IPS-15b (cell line): ENCODE measurements around the gene TNFRSF1A.
A peak's percentile ranks its signal among the peaks of the same experiment; 100 is the strongest.
"Not testable (repeated sequence)": the region's sequence is repeated elsewhere in the genome, so short reads cannot be mapped to it uniquely, and the experiment has no call there.

Experiments used
- H3K27me3 ChIP-seq: one replicate; pipeline ENCODE4 v1.6.1; 2013; ENCODE audit warnings: low read length; ENCODE audit not compliant: control insufficient read depth, insufficient read depth
- H3K36me3 ChIP-seq: one replicate; pipeline ENCODE4 v1.6.1; 2013; ENCODE audit warnings: low read length; ENCODE audit not compliant: control insufficient read depth, insufficient read depth
- H3K4me1 ChIP-seq: one replicate; pipeline ENCODE4 v1.6.1; 2013; ENCODE audit warnings: mild to moderate bottlenecking, low read length; ENCODE audit not compliant: control insufficient read depth, insufficient read depth
- H3K4me3 ChIP-seq: one replicate; pipeline ENCODE4 v1.5.1; 2013; ENCODE audit warnings: low read depth, low read length
- H3K9ac ChIP-seq: one replicate; pipeline ENCODE4 v1.6.1; 2013; ENCODE audit warnings: low read depth, mild to moderate bottlenecking, low read length
- H3K9me3 ChIP-seq: one replicate; pipeline ENCODE4 v1.6.1; 2013; ENCODE audit warnings: mild to moderate bottlenecking, low read length; ENCODE audit not compliant: control insufficient read depth, insufficient read depth

The TNFRSF1A gene

DNA sequence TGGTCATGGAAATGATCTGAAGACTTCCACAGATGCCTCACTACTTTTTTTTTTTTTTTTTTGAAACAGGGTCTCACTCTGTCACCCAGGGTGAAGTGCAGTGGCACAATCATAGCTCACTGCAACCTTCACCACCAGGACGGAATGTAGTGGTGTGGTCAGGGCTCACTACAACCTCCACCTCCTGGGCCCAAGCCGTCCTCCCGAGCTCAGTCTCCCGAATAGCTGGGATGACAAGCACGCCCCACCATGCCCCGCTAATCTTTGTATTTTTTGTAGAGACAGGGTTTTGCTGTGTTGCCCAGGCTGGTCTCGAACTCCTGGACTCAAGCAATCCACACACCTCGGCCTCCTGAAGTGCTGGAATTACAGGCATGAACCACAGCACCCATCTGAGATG is 3.3 kb downstream of the TNFRSF1A start:
- not testable (repeated sequence) for H3K4me3 ChIP-seq, H3K27me3 ChIP-seq, H3K9me3 ChIP-seq, H3K36me3 ChIP-seq, H3K9ac ChIP-seq
- H3K4me1 ChIP-seq: peaks cover 49% of the 10 kb centered on the region

DNA sequence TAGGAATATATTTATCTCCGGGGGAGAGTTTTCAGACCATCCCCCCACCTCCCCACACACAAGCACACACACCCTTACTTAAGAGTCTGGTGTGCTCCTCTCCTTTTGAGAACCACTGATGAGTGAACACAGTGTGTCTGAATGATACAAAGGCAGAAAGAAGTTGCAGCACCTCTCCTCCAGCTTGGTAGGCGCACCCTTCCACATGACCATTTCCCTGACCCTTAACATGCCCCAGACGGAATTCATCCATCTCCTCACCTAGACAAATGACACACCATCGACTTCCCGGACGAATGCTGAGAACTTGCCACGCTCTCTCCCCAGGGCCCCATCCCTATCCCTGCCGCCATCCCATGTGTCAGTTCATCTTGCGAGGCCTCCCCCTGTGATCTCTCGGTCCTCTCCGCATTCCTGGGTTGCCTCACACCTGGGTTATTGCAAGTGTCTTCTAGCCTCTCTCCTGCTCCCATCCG is 3.9 kb downstream of the TNFRSF1A start:
- H3K9me3 ChIP-seq: no peaks in the 10 kb centered on the region
- H3K4me3 ChIP-seq: no peak overlapping the region
- peaks cover 49% of the 10 kb centered on the region for H3K4me1 ChIP-seq
- peaks cover 11% of the 10 kb centered on the region for H3K36me3 ChIP-seq
- H3K27me3 ChIP-seq: no peaks in the 10 kb centered on the region
- H3K9ac ChIP-seq: no peak overlapping the region

- Histone ChIP-seq H3K27me3 (no peaks in the 10 kb centered on the region), H3K4me1 (peaks cover 43% of the 10 kb centered on the region), H3K4me3 (peak overlapping the region; percentile 48), H3K9me3 (no peaks in the 10 kb centered on the region), H3K36me3 (peaks cover 17% of the 10 kb centered on the region), H3K9ac (peak overlapping the region; percentile 93)
Measured at GRCh38 chr12:6336889-6337853, 4.7 kb downstream of the TNFRSF1A start.

DNA sequence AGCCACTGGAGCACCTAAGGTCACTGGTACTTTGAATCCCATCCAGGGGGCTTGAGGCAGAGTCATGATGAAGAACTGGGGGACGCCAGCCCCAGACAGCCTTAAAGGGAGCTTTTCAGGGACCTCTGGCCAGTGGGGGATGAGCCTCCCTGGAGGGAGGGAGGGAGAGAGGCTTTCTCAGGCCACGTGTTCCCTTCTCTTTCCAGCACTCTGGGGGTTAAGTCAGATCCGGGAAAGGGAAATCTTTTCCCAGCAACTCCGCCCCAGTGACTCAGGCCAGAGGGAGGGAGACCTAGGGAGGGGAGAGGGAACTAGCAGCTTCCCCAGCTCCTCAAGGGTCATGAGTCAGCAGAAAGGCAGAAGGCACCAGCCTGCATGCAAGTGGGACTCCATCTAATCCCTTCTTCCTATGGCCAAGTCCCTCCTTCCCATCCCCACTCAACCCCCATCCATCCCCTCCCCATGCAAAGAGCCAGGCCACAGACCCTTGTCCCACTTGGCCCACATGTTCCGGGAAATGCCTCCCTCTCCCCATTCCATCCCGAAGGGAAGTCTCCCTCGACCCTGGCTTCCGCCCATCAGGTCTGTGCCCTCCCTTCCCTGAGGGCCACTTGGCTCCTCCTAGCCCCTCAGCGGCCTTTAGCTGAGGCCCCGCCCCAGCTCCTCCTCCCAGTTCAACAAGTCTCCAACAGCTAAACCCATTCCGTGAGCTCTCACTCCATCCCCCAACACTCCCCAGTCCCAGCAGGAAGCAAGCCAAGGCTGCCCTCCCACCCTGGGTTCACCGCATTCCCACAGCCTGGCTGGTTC is 5.6 kb downstream of the TNFRSF1A start:
- Histone ChIP-seq H3K36me3 (peaks cover 18% of the 10 kb centered on the region), H3K4me3 (peak overlapping the region; percentile 48), H3K9me3 (no peaks in the 10 kb centered on the region), H3K27me3 (no peaks in the 10 kb centered on the region), H3K4me1 (peaks cover 41% of the 10 kb centered on the region), H3K9ac (peak overlapping the region; percentile 93)

GRCh38 chr12:6335451-6336078 is 6.3 kb downstream of the TNFRSF1A start:
- H3K27me3 ChIP-seq: no peaks in the 10 kb centered on the region
- peak overlapping the region; percentile 91 for H3K9ac ChIP-seq
- peak overlapping the region; percentile 48 for H3K4me3 ChIP-seq
- peaks cover 22% of the 10 kb centered on the region for H3K36me3 ChIP-seq
- no peaks in the 10 kb centered on the region for H3K9me3 ChIP-seq
- H3K4me1 ChIP-seq: peaks cover 39% of the 10 kb centered on the region

- Histone ChIP-seq H3K4me1 (peaks cover 39% of the 10 kb centered on the region), H3K27me3 (no peaks in the 10 kb centered on the region), H3K9me3 (no peaks in the 10 kb centered on the region), H3K36me3 (peaks cover 22% of the 10 kb centered on the region), H3K4me3 (no peak overlapping the region), H3K9ac (peak overlapping the region; percentile 91)
Measured at GRCh38 chr12:6334940-6335450, 6.9 kb downstream of the TNFRSF1A start.

GRCh38 chr12:6334359-6334758 is 7.5 kb downstream of the TNFRSF1A start:
- no peak overlapping the region for H3K9ac ChIP-seq
- H3K4me1 ChIP-seq: peaks cover 34% of the 10 kb centered on the region
- H3K27me3 ChIP-seq: no peaks in the 10 kb centered on the region
- no peak overlapping the region for H3K4me3 ChIP-seq
- no peaks in the 10 kb centered on the region for H3K9me3 ChIP-seq
- peaks cover 22% of the 10 kb centered on the region for H3K36me3 ChIP-seq

GRCh38 chr12:6333566-6333965 is 8.3 kb downstream of the TNFRSF1A start:
- H3K4me1 ChIP-seq: peaks cover 28% of the 10 kb centered on the region
- H3K27me3 ChIP-seq: no peaks in the 10 kb centered on the region
- no peak overlapping the region for H3K9ac ChIP-seq
- H3K36me3 ChIP-seq: peaks cover 24% of the 10 kb centered on the region
- no peak overlapping the region for H3K4me3 ChIP-seq
- no peaks in the 10 kb centered on the region for H3K9me3 ChIP-seq

- peaks cover 27% of the 10 kb centered on the region for H3K36me3 ChIP-seq
- H3K9me3 ChIP-seq: no peaks in the 10 kb centered on the region
- H3K27me3 ChIP-seq: no peaks in the 10 kb centered on the region
- no peak overlapping the region for H3K4me3 ChIP-seq
- peaks cover 22% of the 10 kb centered on the region for H3K4me1 ChIP-seq
- H3K9ac ChIP-seq: no peak overlapping the region
Measured at GRCh38 chr12:6333029-6333428, 8.8 kb downstream of the TNFRSF1A start.

- peaks cover 18% of the 10 kb centered on the region for H3K4me1 ChIP-seq
- H3K9me3 ChIP-seq: no peaks in the 10 kb centered on the region
- no peaks in the 10 kb centered on the region for H3K27me3 ChIP-seq
- H3K36me3 ChIP-seq: peaks cover 32% of the 10 kb centered on the region
- H3K9ac ChIP-seq: no peak overlapping the region
- no peak overlapping the region for H3K4me3 ChIP-seq
Measured at GRCh38 chr12:6332459-6332858, 9.4 kb downstream of the TNFRSF1A start.

DNA sequence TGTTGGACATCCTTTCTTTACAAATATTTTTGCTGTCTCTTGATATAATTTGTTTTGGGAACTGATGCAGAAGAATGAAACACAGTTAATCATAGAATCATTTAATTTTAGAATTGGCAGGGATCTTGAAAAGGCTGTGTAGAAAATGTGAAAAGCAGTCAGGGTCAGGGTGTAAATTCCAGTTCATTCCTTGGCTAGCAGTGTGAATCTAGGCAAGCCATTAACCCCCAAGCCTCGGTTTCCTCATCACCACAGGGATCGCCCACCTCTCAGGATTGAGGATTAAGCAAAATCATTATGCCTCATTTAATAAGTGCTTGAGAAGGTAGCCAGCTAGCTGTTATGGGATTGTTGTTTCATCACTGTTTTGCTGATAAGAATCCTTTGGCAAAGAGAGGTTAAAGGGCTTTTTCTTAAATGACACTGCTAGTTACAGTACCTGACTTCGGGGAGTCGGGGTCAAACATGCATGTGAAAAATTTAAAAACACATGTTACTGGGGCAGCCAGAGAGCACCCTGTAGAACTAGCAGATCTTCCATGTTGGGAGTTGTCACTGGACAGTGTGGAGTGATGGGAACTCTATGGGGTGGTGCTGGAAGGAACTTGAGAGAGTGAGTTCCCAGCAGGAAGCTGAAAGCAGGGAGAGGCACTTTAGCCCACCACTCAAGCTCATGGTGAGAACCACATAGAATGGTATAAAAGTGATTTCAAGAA is 10.7 kb downstream of the TNFRSF1A start:
- peaks cover 33% of the 10 kb centered on the region for H3K36me3 ChIP-seq
- no peaks in the 10 kb centered on the region for H3K27me3 ChIP-seq
- H3K4me3 ChIP-seq: no peak overlapping the region
- H3K9ac ChIP-seq: no peak overlapping the region
- H3K4me1 ChIP-seq: peaks cover 15% of the 10 kb centered on the region
- no peaks in the 10 kb centered on the region for H3K9me3 ChIP-seq
